ENCODE results near the gene RTN4RL1.

DNA sequence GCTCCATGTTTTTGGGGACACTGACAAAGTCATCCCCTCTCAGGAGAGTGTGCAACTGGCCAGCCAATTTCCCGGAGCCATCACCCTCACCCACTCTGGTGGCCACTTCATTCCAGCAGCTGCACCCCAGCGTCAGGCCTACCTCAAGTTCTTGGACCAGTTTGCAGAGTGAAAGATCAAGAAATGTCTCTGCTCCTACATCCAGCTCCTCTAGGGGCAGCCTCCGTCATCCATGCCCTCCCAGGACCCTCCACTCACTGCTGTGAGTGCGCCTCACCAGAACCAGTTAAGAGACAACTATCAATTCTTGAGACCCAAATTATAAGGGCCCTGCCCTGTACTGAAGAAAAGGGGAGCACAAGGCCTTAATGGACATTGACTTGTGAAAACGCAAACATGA lies 17.8 kb upstream of the RTN4RL1 start:
- TF ChIP-seq, protein P1, sequence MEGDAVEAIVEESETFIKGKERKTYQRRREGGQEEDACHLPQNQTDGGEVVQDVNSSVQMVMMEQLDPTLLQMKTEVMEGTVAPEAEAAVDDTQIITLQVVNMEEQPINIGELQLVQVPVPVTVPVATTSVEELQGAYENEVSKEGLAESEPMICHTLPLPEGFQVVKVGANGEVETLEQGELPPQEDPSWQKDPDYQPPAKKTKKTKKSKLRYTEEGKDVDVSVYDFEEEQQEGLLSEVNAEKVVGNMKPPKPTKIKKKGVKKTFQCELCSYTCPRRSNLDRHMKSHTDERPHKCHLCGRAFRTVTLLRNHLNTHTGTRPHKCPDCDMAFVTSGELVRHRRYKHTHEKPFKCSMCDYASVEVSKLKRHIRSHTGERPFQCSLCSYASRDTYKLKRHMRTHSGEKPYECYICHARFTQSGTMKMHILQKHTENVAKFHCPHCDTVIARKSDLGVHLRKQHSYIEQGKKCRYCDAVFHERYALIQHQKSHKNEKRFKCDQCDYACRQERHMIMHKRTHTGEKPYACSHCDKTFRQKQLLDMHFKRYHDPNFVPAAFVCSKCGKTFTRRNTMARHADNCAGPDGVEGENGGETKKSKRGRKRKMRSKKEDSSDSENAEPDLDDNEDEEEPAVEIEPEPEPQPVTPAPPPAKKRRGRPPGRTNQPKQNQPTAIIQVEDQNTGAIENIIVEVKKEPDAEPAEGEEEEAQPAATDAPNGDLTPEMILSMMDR (IDR thresholded peaks at IDR 0.05 in 8 of 11, conservative IDR thresholded peaks at IDR 0.05 in 3 of 11) = no peak
- TF ChIP-seq POLR2AphosphoS5 (IDR thresholded peaks at IDR 0.05) (no peak), POLR2A (IDR thresholded peaks at IDR 0.05) (no peak)

Data from spleen (tissue), 7 donors.